HepG2 (cell line): ENCODE data around the gene ADGRG6. TPM values are rescaled to one million over a fixed set of nuclear protein-coding genes. Genes with fewer than 3 reads are reported as not detected.
A peak's percentile ranks its signal among the peaks of the same experiment; 100 is the strongest.

Experiments used
- ARNT2 ChIP-seq: sonication (generic); formaldehyde crosslinking; IDR thresholded peaks from 2 replicates; pipeline ENCODE4 v1.8.0; 2022; ENCODE audit warnings: mild to moderate bottlenecking, low read depth, missing genetic modification reagents, moderate library complexity
- DDIT3 ChIP-seq: sonication (generic); formaldehyde crosslinking; IDR thresholded peaks from 2 replicates; pipeline ENCODE4 v1.4.0; 2020; ENCODE audit warnings: mild to moderate bottlenecking, missing genetic modification reagents
- HOXA5 ChIP-seq: sonication (generic); formaldehyde crosslinking; IDR thresholded peaks from 2 replicates; pipeline ENCODE4 v1.4.0; 2020; ENCODE audit warnings: missing genetic modification reagents
- KLF9 ChIP-seq: IDR thresholded peaks from 2 replicates; pipeline ENCODE4 v1.6.1; 2016; ENCODE audit warnings: low read depth
- PHB2 ChIP-seq: fragments of 450-650 bp; IDR thresholded peaks from 2 replicates; pipeline ENCODE4 v1.6.1; 2018; ENCODE audit not compliant: partially characterized antibody
- PHF20 ChIP-seq: sonication (generic); formaldehyde crosslinking; IDR thresholded peaks from 2 replicates; pipeline ENCODE4 v1.5.0; 2020; ENCODE audit warnings: mild to moderate bottlenecking, missing genetic modification reagents
- RFXAP ChIP-seq: sonication (generic); formaldehyde crosslinking; IDR thresholded peaks from 2 replicates; pipeline ENCODE4 v1.4.0; 2020; ENCODE audit warnings: missing genetic modification reagents, borderline replicate concordance
- SRSF9 ChIP-seq: fragments of 200-400 bp; formaldehyde crosslinking; IDR thresholded peaks from 2 replicates; pipeline ENCODE4 v1.6.1; 2018; ENCODE audit warnings: borderline replicate concordance, mild to moderate bottlenecking, low read depth, low read length; ENCODE audit not compliant: insufficient read depth, poor library complexity, severe bottlenecking
- THAP9 ChIP-seq: sonication (generic); formaldehyde crosslinking; IDR thresholded peaks from 2 replicates; pipeline ENCODE4; 2020; ENCODE audit warnings: missing genetic modification reagents, mild to moderate bottlenecking, borderline replicate concordance
- ZBTB44 ChIP-seq: sonication (generic); formaldehyde crosslinking; IDR thresholded peaks from 2 replicates; pipeline ENCODE4 v1.4.0; 2020; ENCODE audit warnings: missing genetic modification reagents
- ZKSCAN5 ChIP-seq: sonication (generic); formaldehyde crosslinking; IDR thresholded peaks from 2 replicates; pipeline ENCODE4 v1.5.1; 2020; ENCODE audit warnings: mild to moderate bottlenecking, missing genetic modification reagents
- ZNF274 ChIP-seq: sonication (generic); formaldehyde crosslinking; IDR thresholded peaks from 2 replicates; pipeline ENCODE4 v1.5.1; 2020; ENCODE audit warnings: mild to moderate bottlenecking, missing genetic modification reagents
- ZNF282 ChIP-seq: fragments of 450-650 bp; IDR thresholded peaks from 2 replicates; pipeline ENCODE4 v1.6.1; 2018; ENCODE audit not compliant: partially characterized antibody
- ZNF30 ChIP-seq: sonication (generic); formaldehyde crosslinking; IDR thresholded peaks from 2 replicates; pipeline ENCODE4 v1.5.0; 2020; ENCODE audit warnings: mild to moderate bottlenecking, missing genetic modification reagents
- ZNF441 ChIP-seq: sonication (generic); formaldehyde crosslinking; IDR thresholded peaks from 2 replicates; pipeline ENCODE4 v1.7.0; 2021; ENCODE audit warnings: missing genetic modification reagents, borderline replicate concordance
- ZNF451 ChIP-seq: sonication (generic); formaldehyde crosslinking; IDR thresholded peaks from 2 replicates; pipeline ENCODE4 v1.5.0; 2020; ENCODE audit warnings: mild to moderate bottlenecking, missing genetic modification reagents
- ZNF563 ChIP-seq: sonication (generic); formaldehyde crosslinking; IDR thresholded peaks from 2 replicates; pipeline ENCODE4 v1.8.0; 2022; ENCODE audit warnings: mild to moderate bottlenecking, moderate library complexity, missing genetic modification reagents
- ZNF670 ChIP-seq: sonication (generic); formaldehyde crosslinking; IDR thresholded peaks from 2 replicates; pipeline ENCODE4 v1.8.0; 2022; ENCODE audit warnings: mild to moderate bottlenecking, missing genetic modification reagents, borderline replicate concordance
- ZNF790 ChIP-seq: sonication (generic); formaldehyde crosslinking; IDR thresholded peaks from 2 replicates; pipeline ENCODE4 v1.8.0; 2022; ENCODE audit warnings: missing genetic modification reagents, mild to moderate bottlenecking, borderline replicate concordance
- ZSCAN30 ChIP-seq: sonication (generic); formaldehyde crosslinking; IDR thresholded peaks from 2 replicates; pipeline ENCODE4 v1.5.0; 2020; ENCODE audit warnings: mild to moderate bottlenecking, missing genetic modification reagents
- polyA plus RNA-seq, 8 experiments: library from polyadenylated mRNA; depleted of rRNA in 3 of 8; stranded (reverse) in 7 of 8; unstranded in 1 of 8; fragments of >200 nt; fragmentation: Illumina TruSeq in 4 of 8; extraction: Trizol in 4 of 8; gene quantifications; 2 replicates each; pipeline versions ENCODE4 v1.2.1 to v1.2.3, GENCODE V29; 2011 to 2016; ENCODE audit warnings: low read depth in 4 of 8, missing spikeins in 1 of 8, mixed read lengths in 1 of 8; ENCODE audit not compliant: insufficient read depth in 1 of 8
- total RNA-seq, 5 experiments: library from RNA; depleted of rRNA; stranded (reverse); fragments of >200 nt; fragmentation: Illumina TruSeq; extraction: Trizol; gene quantifications; 2 replicates each; pipeline ENCODE4 v1.2.3, GENCODE V29; 2016; ENCODE audit warnings: low read depth in 1 of 5
- TF ChIP-seq, protein P1 (sequence below): sonication (generic); formaldehyde crosslinking; IDR thresholded peaks from 2 replicates; pipeline ENCODE4 v1.5.1; 2020; ENCODE audit warnings: mild to moderate bottlenecking, missing genetic modification reagents, borderline replicate concordance

ADGRG6 gene
- total and polyA plus RNA-seq, 2 of the 13 experiments (the other 11 are each of a cell fraction or from before 2014, with no cell fraction given), result 129 to 249 TPM

DNA sequence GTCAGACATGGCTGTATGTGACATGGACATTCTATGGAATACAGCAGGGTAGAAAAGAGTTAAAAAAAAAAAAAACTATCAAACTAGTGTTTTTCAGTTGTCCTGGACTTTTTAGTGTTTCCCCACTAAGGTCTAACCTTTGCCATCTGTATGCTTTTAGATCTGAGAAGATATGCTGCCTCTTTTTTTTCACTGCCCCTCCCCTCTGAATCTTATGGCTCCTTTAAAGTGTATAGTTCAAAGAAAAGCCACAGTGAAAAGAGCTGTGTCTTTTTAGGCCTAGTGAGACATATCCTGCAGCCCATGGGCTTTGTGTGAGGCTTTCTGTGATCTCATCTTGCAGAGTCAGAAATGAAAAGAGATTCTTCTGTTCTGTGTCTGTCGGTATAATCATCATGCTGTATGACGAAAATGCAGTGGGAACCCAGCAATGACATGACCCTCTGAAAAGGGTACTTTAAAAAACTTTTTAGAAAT, 29.3 kb downstream of the ADGRG6 start (continued):
- TF ChIP-seq, protein P1, sequence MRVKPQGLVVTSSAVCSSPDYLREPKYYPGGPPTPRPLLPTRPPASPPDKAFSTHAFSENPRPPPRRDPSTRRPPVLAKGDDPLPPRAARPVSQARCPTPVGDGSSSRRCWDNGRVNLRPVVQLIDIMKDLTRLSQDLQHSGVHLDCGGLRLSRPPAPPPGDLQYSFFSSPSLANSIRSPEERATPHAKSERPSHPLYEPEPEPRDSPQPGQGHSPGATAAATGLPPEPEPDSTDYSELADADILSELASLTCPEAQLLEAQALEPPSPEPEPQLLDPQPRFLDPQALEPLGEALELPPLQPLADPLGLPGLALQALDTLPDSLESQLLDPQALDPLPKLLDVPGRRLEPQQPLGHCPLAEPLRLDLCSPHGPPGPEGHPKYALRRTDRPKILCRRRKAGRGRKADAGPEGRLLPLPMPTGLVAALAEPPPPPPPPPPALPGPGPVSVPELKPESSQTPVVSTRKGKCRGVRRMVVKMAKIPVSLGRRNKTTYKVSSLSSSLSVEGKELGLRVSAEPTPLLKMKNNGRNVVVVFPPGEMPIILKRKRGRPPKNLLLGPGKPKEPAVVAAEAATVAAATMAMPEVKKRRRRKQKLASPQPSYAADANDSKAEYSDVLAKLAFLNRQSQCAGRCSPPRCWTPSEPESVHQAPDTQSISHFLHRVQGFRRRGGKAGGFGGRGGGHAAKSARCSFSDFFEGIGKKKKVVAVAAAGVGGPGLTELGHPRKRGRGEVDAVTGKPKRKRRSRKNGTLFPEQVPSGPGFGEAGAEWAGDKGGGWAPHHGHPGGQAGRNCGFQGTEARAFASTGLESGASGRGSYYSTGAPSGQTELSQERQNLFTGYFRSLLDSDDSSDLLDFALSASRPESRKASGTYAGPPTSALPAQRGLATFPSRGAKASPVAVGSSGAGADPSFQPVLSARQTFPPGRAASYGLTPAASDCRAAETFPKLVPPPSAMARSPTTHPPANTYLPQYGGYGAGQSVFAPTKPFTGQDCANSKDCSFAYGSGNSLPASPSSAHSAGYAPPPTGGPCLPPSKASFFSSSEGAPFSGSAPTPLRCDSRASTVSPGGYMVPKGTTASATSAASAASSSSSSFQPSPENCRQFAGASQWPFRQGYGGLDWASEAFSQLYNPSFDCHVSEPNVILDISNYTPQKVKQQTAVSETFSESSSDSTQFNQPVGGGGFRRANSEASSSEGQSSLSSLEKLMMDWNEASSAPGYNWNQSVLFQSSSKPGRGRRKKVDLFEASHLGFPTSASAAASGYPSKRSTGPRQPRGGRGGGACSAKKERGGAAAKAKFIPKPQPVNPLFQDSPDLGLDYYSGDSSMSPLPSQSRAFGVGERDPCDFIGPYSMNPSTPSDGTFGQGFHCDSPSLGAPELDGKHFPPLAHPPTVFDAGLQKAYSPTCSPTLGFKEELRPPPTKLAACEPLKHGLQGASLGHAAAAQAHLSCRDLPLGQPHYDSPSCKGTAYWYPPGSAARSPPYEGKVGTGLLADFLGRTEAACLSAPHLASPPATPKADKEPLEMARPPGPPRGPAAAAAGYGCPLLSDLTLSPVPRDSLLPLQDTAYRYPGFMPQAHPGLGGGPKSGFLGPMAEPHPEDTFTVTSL (CRISPR knock-in tag), result peak; percentile 69; the same call in 1 of the 2 replicates
- TF ChIP-seq ZKSCAN5 (CRISPR knock-in tag) (no peak), ZNF790 (CRISPR knock-in tag) (no peak), ZNF451 (CRISPR knock-in tag) (no peak), ZNF30 (CRISPR knock-in tag) (no peak), ZNF274 (CRISPR knock-in tag) (no peak; the same call in 1 of the 2 replicates), DDIT3 (CRISPR knock-in tag) (0 out of 2 replicates have a peak, but pooled peaks have one; percentile 18), SRSF9 (no peak), ZNF670 (no peak), ZSCAN30 (no peak), ZNF563 (no peak), ZNF282 (no peak), ZNF441 (CRISPR knock-in tag) (no peak), THAP9 (CRISPR knock-in tag) (no peak), ARNT2 (CRISPR knock-in tag) (peak; percentile 34; the same call in 1 of the 2 replicates), PHF20 (no peak), RFXAP (CRISPR knock-in tag) (0 out of 2 replicates have a peak, but pooled peaks have one; percentile 21), PHB2 (no peak), HOXA5 (no peak), ZBTB44 (no peak), KLF9 (CRISPR knock-in tag) (no peak)
